ENCODE measurements around the gene CDHR1.
A peak's percentile ranks its signal among the peaks of the same experiment; 100 is the strongest.
"Not testable (repeated sequence)": the region's sequence is repeated elsewhere in the genome, so short reads cannot be mapped to it uniquely, and the experiment has no call there.

CDHR1 gene

DNA sequence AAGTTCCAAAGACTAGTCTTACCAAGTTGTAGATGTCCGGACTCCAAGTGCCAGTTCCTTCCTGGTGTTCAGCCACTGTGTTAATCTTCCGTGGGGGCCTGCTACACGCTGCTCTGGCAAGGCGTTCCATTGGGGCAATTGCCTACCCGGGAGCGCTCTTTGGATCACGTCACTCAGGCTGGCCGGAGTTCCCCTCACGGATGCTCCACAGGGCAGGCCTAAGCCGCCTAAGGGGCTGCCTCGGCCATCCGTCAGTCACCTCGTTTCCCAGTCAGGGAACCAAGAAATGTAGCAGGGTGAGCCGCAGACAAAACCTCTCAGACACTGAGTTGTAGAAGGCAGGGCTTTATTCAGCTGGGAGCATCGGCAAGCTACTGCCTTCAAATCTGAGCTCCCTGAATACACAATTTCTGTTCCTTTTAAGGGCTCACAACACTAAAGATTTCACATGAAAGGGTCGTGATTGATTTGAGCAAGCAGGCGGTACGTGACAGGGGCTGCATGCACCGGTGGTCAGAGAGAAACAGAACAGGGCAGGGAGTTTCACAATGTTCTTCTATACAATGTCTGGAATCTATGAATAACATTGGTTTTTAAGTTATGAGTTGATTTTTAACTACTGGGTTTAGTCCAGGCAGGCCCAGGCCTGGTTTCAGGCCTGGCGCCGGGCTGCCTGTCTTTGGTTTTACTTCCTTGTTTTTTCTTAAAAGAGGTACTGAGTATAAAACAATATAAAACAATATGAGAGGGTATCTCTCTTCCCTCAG is 22.5 kb upstream of the CDHR1 start:
- DNase-seq, result peak; percentile 79
- in situ Hi-C loops (cut with HindIII; ENCODE audit: low pct_ligation_motif_present, low pct_unique_long_range_greater_than_20kb, low sequenced_read_pairs), result not testable (repeated sequence)

DNA sequence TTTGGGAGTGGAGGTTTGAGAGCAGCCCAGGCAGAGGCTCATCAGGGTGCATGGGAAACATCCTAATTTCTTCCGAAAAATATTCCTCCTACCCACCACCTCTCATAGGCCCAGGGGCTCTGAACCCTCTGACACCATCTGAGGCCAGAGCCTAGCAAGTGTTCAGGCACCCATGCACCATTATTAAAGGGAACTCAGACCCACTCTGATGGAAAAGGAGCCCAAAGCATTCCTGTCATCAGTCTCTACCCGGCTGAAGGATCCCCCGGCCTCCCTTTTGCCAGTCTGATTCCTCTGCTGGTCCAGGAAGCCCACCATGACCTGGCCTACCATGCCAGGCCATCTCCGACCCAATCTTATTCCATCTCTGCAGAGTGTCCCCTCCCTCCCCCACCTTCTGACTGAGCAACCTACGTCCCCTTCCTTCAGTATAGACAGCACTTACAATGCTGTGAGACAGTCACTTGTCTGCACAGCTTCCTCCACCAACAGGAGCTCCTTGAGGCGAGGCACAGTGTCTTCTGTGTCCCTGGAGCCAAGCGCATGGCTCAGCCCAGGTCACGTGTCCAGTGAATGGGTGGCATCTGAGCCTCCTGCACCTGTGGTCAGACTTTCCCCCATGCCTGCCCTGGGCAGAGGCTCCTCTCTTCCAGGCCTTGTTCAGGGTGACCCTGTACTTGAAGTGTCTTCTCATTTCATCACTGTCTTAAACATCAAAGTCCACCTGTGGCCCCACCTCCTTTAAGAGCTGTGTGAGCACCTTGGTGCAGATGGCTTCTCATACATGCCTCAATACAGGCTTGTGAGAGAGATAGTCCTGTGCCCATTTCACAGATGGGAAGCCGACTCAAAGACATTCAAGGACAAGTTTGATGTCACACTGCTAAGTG is 21.6 kb upstream of the CDHR1 start:
- no peak for DNase-seq
- in situ Hi-C loops (cut with HindIII; ENCODE audit: low pct_ligation_motif_present, low pct_unique_long_range_greater_than_20kb, low sequenced_read_pairs), result no loop called here

DNA sequence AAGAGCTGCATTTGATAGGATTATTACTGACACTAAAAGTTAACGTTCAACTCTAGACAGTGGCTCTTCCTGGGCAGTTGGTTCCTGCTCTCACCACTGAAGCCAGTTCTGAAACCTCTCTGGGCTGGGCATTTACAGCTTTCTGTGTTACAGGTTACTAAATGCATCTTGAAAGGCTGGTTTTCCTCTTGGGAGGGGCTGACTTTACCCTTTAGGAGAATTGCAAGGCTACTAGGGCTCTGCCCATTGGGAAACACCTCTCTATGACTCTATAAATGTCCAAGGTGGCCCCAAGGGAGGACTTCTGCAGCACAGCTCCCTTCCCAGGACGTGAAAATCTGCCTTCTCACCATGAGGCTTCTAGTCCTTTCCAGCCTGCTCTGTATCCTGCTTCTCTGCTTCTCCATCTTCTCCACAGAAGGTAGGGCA is 20.8 kb upstream of the CDHR1 start, which contains the start of gene GPR15LG:
GPR15LG (plus strand) TSS at position 301 of the 429 bp plus-strand sequence; CDS start at position 352, 51 bp downstream.
- no peak for DNase-seq
- in situ Hi-C loops (cut with HindIII; ENCODE audit: low pct_ligation_motif_present, low pct_unique_long_range_greater_than_20kb, low sequenced_read_pairs), result no loop called here

DNA sequence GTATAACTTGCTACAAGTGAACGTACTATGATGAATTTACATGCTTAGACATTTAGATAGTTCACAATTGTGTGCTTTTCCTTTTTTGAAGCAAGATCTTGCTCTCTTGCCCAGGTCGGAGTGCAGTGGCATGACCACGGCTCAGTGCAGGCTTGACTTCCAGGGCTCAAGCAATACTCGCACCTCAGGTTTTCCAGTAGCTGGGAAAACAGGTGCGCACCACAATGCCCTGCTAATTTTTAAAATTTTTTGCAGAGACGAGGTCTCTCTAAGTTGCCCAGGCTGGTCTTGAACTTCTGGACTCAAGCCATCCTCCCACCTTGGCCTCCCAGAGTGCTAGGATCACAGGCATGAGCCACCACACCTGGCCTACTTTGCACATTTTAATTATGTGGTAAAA is 18.9 kb upstream of the CDHR1 start:
- no peak for DNase-seq
- in situ Hi-C loops (cut with HindIII; ENCODE audit: low pct_ligation_motif_present, low pct_unique_long_range_greater_than_20kb, low sequenced_read_pairs), result no loop called here

DNA sequence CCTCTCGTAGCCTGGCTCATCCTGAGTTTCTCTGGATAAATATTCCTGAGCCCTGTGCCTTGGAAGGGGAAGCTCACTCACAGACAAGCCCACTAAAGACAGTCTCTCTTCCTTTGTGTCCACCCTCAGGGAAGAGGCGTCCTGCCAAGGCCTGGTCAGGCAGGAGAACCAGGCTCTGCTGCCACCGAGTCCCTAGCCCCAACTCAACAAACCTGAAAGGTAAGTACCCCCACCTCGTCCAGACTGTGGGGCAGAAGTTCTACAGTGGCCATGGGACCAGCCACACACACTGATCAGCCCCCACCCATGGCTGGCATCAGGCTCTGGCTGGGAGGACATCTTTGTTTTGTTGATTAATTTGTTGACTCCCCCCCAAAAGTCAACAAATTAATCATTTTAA is 18.0 kb upstream of the CDHR1 start:
- no peak for DNase-seq
- in situ Hi-C loops (cut with HindIII; ENCODE audit: low pct_ligation_motif_present, low pct_unique_long_range_greater_than_20kb, low sequenced_read_pairs), result no loop called here

DNA sequence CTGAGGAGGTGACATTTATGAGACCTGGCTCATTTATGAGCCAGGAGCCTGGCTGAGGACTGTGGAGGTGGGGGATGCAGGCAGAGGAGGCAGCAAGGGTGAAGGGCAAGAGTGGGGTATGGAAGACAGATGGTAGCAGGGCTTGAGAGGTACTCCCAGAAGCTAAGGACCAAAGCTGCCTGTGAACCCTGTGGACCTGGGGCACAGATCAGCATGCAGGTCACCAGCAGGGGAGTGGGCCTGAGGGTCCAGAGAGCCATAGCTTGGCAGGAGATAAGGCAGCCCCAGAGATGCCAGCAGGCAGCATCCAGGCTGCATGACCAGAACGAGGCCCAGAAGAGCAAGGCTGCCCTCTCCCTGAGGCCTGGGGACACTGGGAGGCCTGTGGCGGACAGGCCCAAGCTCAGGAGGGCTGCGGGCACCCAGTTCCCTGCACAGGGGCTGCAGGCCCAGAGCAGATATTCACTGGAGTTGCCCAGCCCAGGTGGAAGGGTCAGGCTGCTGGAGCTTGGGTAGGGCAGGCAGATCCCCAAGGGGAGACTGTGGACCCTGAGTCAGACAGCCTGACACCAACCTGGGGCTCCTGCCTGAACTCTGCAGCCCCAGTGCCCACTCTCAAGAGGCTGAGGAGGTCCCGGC is 17.4 kb upstream of the CDHR1 start:
- no peak for DNase-seq
- in situ Hi-C loops (cut with HindIII; ENCODE audit: low pct_ligation_motif_present, low pct_unique_long_range_greater_than_20kb, low sequenced_read_pairs), result no loop called here

DNA sequence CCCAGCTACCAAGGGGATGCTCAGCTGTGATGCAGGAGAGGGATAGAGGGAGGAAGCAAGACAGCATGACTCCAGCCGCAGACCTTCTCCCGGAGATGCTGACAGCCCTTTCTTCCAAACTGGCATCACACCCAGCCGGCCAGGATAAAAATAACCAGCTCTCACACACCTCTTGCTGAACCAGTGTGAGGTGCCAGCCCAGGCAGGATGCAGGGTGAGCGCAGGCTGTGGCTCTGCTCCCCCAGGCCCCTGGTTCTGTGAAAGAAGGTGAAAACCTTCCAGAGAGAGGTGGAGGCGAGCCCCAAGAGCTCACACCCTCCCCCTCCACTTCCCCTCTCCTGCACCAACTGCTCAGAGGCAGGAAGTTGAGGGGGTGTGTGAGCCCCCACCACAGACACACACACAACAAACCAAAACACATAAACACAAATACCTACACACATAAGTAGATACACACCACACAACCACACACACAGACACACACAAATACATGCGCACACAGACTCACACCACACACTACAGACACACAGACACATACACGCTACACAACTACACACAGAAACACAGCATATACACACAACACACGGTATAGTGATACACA is 16.7 kb upstream of the CDHR1 start:
- in situ Hi-C loops (cut with HindIII; ENCODE audit: low pct_ligation_motif_present, low pct_unique_long_range_greater_than_20kb, low sequenced_read_pairs), result no loop called here

DNA sequence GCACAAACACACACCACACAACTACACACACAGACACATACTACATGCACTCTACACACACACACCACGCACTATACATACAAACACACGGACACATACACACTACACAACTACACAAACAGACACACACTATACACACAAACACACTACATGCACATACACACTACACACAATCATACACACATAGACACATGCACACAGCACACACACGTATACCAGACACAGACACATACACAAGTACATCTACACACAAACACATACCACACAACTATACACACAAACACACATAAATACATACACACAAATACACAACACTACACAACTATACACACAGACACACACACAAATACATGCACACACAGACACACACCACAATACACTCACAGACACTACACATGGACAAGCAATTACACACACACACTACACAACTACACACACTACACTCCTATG is 16.2 kb upstream of the CDHR1 start:
- DNase-seq, result no peak
- in situ Hi-C loops (cut with HindIII; ENCODE audit: low pct_ligation_motif_present, low pct_unique_long_range_greater_than_20kb, low sequenced_read_pairs), result no loop called here

More for the DNA sequence above, 16.7 kb upstream of the CDHR1 start:
- no peak for DNase-seq

DNA sequence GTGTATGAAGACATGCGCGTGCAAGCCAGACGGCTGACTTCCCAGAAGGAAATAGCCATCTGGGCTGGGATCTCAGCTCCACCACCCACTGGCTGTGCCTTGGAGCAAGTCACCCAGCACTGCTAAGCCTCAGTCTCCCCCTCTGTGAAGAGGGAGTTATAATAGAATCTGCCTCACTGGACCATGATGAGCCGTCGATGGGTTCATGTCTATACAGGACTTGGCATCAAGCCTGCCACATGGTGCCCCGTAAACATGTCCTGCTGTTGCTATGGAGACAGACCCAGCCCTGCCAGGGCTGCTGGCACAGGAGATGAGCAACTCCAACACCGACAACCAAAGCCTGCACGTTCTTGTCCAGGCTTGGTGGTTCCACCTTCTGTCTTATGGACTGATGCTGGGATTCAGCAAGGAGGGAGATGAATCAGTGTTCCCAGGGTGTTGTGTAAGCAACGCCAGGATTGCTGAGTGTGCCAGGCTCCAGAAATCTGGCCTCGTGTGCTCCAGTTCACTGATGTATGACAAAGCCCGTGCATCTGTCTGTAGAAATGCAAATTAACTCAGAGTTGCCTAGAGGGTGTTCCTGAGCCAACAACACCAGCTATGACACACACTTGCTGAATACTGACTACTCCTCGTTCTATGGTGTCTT is 15.2 kb upstream of the CDHR1 start:
- in situ Hi-C loops (cut with HindIII; ENCODE audit: low pct_ligation_motif_present, low pct_unique_long_range_greater_than_20kb, low sequenced_read_pairs), result no loop called here
- DNase-seq, result peak; percentile 89

DNA sequence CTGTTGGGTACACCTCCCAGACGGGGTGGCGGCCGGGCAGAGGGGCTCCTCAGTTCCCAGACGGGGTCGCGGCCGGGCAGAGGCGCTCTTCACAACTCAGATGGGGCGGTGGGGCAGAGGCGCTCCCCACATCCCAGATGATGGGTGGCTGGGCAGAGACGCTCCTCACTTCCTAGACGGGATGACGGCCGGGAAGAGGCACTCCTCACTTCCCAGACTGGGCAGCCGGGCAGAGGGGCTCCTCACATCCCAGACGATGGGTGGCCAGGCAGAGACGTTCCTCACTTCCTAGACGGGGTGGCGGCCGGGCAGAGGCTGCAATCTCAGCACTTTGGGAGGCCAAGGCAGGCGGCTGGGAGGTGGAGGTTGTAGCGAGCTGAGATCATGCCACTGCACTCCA is 14.0 kb upstream of the CDHR1 start:
- in situ Hi-C loops (cut with HindIII; ENCODE audit: low pct_ligation_motif_present, low pct_unique_long_range_greater_than_20kb, low sequenced_read_pairs); DNase-seq: not testable (repeated sequence)

DNA sequence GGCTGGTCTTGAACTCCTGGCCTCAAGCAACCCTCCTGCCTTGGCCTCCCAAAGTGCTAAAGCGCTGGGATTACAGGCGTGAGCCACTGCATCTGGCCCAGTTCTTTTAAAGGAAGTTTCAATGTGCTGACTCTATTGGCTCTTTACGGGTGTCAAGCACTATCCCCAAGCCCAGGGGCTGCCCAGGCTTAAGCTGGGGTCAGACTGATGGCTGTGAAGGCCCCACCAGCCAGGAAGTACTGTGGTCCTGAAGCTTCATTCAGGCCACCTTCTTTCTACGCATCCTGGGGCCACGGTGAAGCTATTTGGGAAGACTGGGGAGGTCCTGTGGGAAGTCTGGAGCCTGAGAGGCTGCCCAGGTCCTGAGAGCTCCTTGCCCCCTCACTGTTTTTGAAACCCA is 12.7 kb upstream of the CDHR1 start:
- in situ Hi-C loops (cut with HindIII; ENCODE audit: low pct_ligation_motif_present, low pct_unique_long_range_greater_than_20kb, low sequenced_read_pairs), result no loop called here
- no peak for DNase-seq

DNA sequence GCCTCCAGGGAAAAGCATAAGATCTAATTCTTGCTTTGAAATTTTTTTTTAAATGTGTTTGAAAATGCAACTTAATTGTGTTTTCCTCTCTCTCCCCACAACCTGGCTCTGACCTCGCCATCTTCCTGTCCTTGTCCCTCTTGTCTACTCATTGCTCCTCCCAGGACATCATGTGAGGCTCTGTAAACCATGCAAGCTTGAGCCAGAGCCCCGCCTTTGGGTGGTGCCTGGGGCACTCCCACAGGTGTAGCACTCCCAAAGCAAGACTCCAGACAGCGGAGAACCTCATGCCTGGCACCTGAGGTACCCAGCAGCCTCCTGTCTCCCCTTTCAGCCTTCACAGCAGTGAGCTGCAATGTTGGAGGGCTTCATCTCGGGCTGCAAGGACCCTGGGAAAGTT is 9.8 kb upstream of the CDHR1 start:
- in situ Hi-C loops (cut with HindIII; ENCODE audit: low pct_ligation_motif_present, low pct_unique_long_range_greater_than_20kb, low sequenced_read_pairs), result no loop called here
- DNase-seq, result no peak

DNA sequence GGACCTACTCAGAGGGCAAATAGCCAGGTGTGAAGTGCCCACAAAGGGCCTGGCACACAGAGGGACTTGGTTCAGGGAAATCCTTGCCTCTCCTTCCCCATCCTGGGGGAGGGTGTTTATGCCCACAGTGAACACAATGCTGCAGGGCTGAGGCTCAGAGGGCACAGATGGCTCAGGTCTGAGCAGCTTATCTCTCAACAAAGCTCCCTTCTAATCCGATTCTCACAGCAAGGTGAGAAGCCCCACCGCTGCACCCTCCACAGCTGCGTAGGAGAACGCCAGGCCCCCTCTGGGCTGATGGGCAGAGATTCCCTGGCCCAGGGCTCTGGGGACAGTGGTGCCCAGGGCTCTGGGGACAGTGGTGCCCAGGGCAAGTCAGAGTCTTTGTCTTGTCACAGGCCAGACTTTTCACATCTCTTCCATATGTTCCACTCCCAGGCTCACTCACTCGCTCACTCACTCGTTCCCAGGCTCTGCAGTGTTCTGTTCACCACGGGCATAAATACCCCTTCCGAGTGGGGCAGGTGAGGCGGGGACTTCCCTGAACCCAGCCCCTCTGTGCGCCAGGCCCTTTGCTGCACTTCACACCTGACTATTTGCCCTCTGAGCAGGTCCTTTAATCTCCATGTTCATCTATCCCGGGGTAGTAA is 8.7 kb upstream of the CDHR1 start:
- no peak for DNase-seq
- in situ Hi-C loops (cut with HindIII; ENCODE audit: low pct_ligation_motif_present, low pct_unique_long_range_greater_than_20kb, low sequenced_read_pairs), result no loop called here

DNA sequence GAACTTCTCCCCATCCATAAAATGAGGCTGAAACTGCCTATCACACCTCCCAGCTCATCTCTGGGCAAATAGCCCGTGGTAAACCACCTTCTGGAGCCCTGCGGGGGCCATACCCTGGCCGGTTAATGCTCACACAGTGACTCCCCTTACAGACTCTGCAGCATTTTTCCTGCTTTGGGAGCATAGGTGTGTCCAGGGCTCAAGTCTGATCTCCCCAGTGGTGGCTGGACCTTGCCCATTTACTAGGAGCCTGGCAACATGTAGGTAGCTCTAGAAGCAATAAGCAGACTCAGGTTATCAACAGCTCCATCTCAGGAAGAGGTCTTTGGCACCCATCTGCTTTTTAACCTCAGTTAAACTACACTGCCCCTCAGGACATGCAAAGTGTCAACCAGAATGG is 5.5 kb upstream of the CDHR1 start:
- in situ Hi-C loops (cut with HindIII; ENCODE audit: low pct_ligation_motif_present, low pct_unique_long_range_greater_than_20kb, low sequenced_read_pairs), result no loop called here
- no peak for DNase-seq

DNA sequence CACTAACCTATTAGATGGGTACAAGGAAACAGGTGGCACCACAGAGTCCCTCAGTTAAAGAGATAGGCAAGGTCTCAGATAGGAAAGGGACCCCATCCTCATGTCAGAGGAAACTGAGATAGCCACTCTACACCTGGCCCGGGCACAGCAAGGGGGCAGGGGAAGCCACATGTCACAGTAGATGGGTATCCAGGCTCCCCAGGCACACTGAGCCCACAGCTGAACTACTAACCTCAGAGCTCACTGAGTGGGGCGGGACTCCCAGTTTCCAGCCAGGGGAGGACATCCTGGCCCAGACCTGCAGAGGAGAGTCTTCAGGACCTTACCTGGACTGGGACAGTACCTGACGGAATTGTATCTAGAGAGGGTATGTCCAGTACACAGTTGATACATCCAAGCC is 3.7 kb upstream of the CDHR1 start:
- DNase-seq, result no peak
- in situ Hi-C loops (cut with HindIII; ENCODE audit: low pct_ligation_motif_present, low pct_unique_long_range_greater_than_20kb, low sequenced_read_pairs), result no loop called here

DNA sequence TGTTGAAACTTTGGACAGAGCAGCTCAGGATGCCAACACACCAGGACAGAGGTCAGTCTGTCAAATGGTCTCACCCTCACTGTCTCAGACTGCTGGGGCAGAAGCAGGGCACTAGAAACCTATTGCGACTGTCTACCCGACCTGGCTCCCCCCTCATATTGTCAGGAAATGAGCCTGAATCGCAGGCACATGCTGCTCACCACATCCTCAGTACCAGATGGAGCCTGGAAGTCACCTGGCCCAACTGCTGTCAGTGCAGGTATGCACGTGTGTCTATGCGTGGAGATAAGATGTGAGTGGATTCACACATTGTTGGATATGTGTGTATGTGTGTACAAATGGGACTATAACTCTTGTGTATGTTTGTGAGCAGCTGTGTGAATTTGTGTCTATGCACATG is 3.2 kb upstream of the CDHR1 start:
- DNase-seq, result no peak
- in situ Hi-C loops (cut with HindIII; ENCODE audit: low pct_ligation_motif_present, low pct_unique_long_range_greater_than_20kb, low sequenced_read_pairs), result no loop called here

DNA sequence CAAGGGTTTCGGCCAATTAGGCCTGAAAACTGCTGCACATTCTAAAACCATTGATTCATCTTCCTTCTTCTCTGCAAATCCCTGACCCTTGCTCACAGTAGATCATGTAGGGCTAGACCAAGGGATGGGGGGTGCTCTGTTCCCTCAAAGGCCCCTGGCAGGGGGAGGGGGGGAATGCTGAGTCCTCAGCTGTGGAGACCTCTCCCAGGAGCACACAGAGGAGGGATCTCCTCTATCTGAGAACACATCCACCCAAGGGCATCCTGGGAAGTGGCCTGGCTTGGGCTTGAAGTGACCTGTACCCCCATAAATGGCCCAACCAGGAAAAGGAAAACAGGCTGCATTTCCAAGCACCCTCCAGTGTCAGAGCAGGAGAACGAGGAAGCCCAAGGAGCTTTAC is 1.0 kb upstream of the CDHR1 start:
- in situ Hi-C loops (cut with HindIII; ENCODE audit: low pct_ligation_motif_present, low pct_unique_long_range_greater_than_20kb, low sequenced_read_pairs), result no loop called here
- DNase-seq, result no peak

DNA sequence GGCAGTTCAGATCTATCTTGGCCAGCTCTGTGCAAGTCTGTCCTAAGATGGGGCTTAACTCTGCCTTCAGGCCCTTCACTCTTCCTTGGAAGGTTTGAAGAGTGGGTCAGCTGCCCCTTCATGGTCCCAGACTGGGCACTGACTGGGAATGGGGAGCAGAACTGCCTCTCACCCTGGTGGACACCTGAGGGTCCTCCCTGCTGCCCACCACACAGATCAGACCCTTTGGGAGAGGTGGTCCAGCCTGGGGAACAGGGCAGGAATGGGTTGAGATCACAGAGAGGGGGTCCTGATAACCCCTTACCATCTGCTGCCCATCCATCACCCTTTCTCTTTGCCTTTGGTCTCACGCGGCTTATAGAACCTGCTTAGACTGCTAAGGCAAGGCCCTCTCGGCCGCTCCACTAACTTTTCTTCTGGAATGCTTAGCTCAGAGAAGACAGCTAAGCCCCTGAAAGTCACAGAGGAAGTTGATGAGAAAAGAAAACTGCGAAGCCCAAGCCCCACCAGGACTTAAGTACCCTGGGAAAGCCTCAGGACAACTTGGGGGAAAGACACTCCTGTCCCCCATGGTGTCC is 402 bp upstream of the CDHR1 start:
- DNase-seq, result no peak
- in situ Hi-C loops (cut with HindIII; ENCODE audit: low pct_ligation_motif_present, low pct_unique_long_range_greater_than_20kb, low sequenced_read_pairs), result no loop called here

Data from ACHN (cell line).